Stomach (tissue), 9 donors: ENCODE measurements around the gene SALL2. TPM values are rescaled to one million over a fixed set of nuclear protein-coding genes. Genes with fewer than 3 reads are reported as not detected.

ENCODE experiments used
- DNase-seq, 2 donors: peaks; one replicate each; pipeline versions ENCODE4 v3.0.0 to v3.0.0-alpha.2; 2013 to 2019
- H3K27ac ChIP-seq, 5 donors: fragments of 200-600 bp in 4 of 5; sonication (generic) in 4 of 5; one replicate each; pipeline ENCODE4 v1.5.1; 2013 to 2019; ENCODE audit warnings: mild to moderate bottlenecking in 1 of 5, moderate library complexity in 1 of 5
- H3K27me3 ChIP-seq, 3 donors: fragments of 200-600 bp; sonication (generic); one replicate each; pipeline ENCODE4 v1.5.1; 2017 to 2019; ENCODE audit warnings: mixed run types in 1 of 3
- H3K36me3 ChIP-seq, 4 donors: fragments of 200-600 bp; sonication (generic); 1 replicate in 3 of 4; 2 replicates in 1 of 4; pipeline ENCODE4 v1.5.1; 2016 to 2019
- H3K4me1 ChIP-seq, 4 donors: fragments of 200-600 bp; sonication (generic); one replicate each; pipeline ENCODE4 v1.5.1; 2016 to 2019
- H3K4me3 ChIP-seq, 4 donors: fragments of 200-600 bp; sonication (generic) in 3 of 4; one replicate each; pipeline ENCODE4 v1.5.1; 2016 to 2019; ENCODE audit warnings: mild to moderate bottlenecking in 1 of 4
- H3K9me3 ChIP-seq, 4 donors: fragments of 200-600 bp; sonication (generic); one replicate each; pipeline ENCODE4 v1.5.1; 2016 to 2019
- CTCF ChIP-seq, 7 experiments: fragments of 450-650 bp in 4 of 7; fragments of 200-600 bp in 3 of 7; sonication (generic) in 3 of 7; IDR thresholded peaks; one replicate each; pipeline ENCODE4 v1.5.1; 2016 to 2019; ENCODE audit warnings: antibody characterized with exemption in 7 of 7, control low read depth in 2 of 7, mild to moderate bottlenecking in 1 of 7
- EP300 ChIP-seq: sonication (generic); formaldehyde crosslinking; IDR thresholded peaks from one replicate; pipeline ENCODE4 v1.6.1; 2017; ENCODE audit warnings: antibody characterized with exemption
- POLR2A ChIP-seq, 4 donors: fragments of 450-650 bp; IDR thresholded peaks; one replicate each; pipeline ENCODE4 v1.6.1; 2016; ENCODE audit warnings: antibody characterized with exemption in 4 of 4, control low read depth in 2 of 4, mild to moderate bottlenecking in 1 of 4, moderate library complexity in 1 of 4
- POLR2AphosphoS5 ChIP-seq, 3 donors: sonication (generic); formaldehyde crosslinking; IDR thresholded peaks; one replicate each; pipeline ENCODE4 v1.6.1; 2016; ENCODE audit warnings: antibody characterized with exemption in 3 of 3
- WGBS, 5 donors: extraction: QIAGEN DNeasy Blood & Tissue Kit in 3 of 5; methylation state at CpG; one replicate each; pipeline versions ENCODE4 v1.1.5 to v1.1.7; 2013 to 2018; 5-methylcytosine and 5-hydroxymethylcytosine counted together
- intact Hi-C: fragments of 100-400 bp; cut with DNase I; formaldehyde crosslinking; loops from one replicate; pipeline ENCODE4 v1.15.1; 2023; ENCODE audit warnings: low total_unique reads
- polyA plus RNA-seq, 3 donors: library from polyadenylated mRNA; stranded (reverse); fragments of 200-250 nt; gene quantifications; one replicate each; pipeline ENCODE4 v1.2.3, GENCODE V29; 2013
- total RNA-seq, 5 donors: library from RNA; depleted of rRNA; stranded (reverse); fragments of >200 nt; gene quantifications; one replicate each; pipeline versions ENCODE4 v1.1.0 to v1.2.3, GENCODE V29; 2014 to 2016
- donor health status: healthy with polysubstance abuse.
- donor health status: Bipolar disorder and iron deficiency.
- donor health status: healthy.

SALL2 gene
- total and polyA plus RNA-seq, 8 donors: 2.5 to 15.2 (median 3.2) TPM; not detected in 2

GRCh38 chr14:21543963-21544362, 17.8 kb upstream of the SALL2 start:
- WGBS, 5 donors: 47 to 56% (median 52%) methylated on average over 5 of the region's 5 CpGs
- H3K27me3 ChIP-seq: peaks cover 0 to 13% (median 0%) of the 10 kb centered on the region in 3 donors
- no peaks in the 10 kb centered on the region for H3K36me3 ChIP-seq
- H3K4me1 ChIP-seq: no peaks in the 10 kb centered on the region
- TF ChIP-seq POLR2A (IDR thresholded peaks at IDR 0.05): no peak
- no peak for TF ChIP-seq EP300
- no peak for TF ChIP-seq CTCF (IDR thresholded peaks at IDR 0.05)
- no peak for TF ChIP-seq POLR2AphosphoS5 (IDR thresholded peaks at IDR 0.05)
- DNase-seq: no peak
- no peak overlapping the region for H3K4me3 ChIP-seq
- intact Hi-C loops: no loop called here
- no peaks in the 10 kb centered on the region for H3K9me3 ChIP-seq
- no peak overlapping the region for H3K27ac ChIP-seq

GRCh38 chr14:21543521-21543960, 17.4 kb upstream of the SALL2 start:
- no peak overlapping the region for H3K27ac ChIP-seq
- TF ChIP-seq EP300 (no peak), CTCF (IDR thresholded peaks at IDR 0.05) (no peak), POLR2A (IDR thresholded peaks at IDR 0.05) (no peak), POLR2AphosphoS5 (IDR thresholded peaks at IDR 0.05) (no peak)
- no peaks in the 10 kb centered on the region for H3K9me3 ChIP-seq
- WGBS, 5 donors: 25 to 34% (median 32%) methylated on average over 7 of the region's 7 CpGs
- no peak overlapping the region for H3K4me3 ChIP-seq
- peaks cover 0 to 16% (median 0%) of the 10 kb centered on the region in 3 donors for H3K27me3 ChIP-seq
- no peaks in the 10 kb centered on the region for H3K36me3 ChIP-seq
- peak in 1 of 2 donors; percentile 46 for DNase-seq
- no peaks in the 10 kb centered on the region for H3K4me1 ChIP-seq
- intact Hi-C loops: no loop called here

GRCh38 chr14:21541413-21542074, 15.4 kb upstream of the SALL2 start:
- no peaks in the 10 kb centered on the region for H3K36me3 ChIP-seq
- no peak overlapping the region for H3K27ac ChIP-seq
- no peaks in the 10 kb centered on the region for H3K9me3 ChIP-seq
- TF ChIP-seq EP300: no peak
- no peak for TF ChIP-seq CTCF (IDR thresholded peaks at IDR 0.05)
- TF ChIP-seq POLR2A (IDR thresholded peaks at IDR 0.05): no peak
- TF ChIP-seq POLR2AphosphoS5 (IDR thresholded peaks at IDR 0.05): no peak
- peaks cover 4 to 7% (median 7%) of the 10 kb centered on the region in 4 donors for H3K4me1 ChIP-seq
- intact Hi-C loops: no loop called here
- 87 to 90% (median 88%) methylated on average over 9 of the region's 9 CpGs for WGBS, 5 donors
- no peak overlapping the region for H3K4me3 ChIP-seq
- H3K27me3 ChIP-seq: peaks cover 0 to 35% (median 6%) of the 10 kb centered on the region in 3 donors
- no peak for DNase-seq

GRCh38 chr14:21539189-21539940, 13.2 kb upstream of the SALL2 start:
- Histone ChIP-seq H3K9me3 (no peaks in the 10 kb centered on the region), H3K4me1 (peaks cover 8 to 12% (median 11%) of the 10 kb centered on the region in 4 donors), H3K27ac (no peak overlapping the region), H3K4me3 (no peak overlapping the region), H3K36me3 (no peaks in the 10 kb centered on the region), H3K27me3 (peaks cover 0 to 56% (median 20%) of the 10 kb centered on the region in 3 donors)
- intact Hi-C loops: no loop called here
- WGBS, 5 donors: 15 to 29% (median 18%) methylated on average over 3 of the region's 3 CpGs
- TF ChIP-seq POLR2AphosphoS5 (IDR thresholded peaks at IDR 0.05): no peak
- TF ChIP-seq POLR2A (IDR thresholded peaks at IDR 0.05): no peak
- TF ChIP-seq EP300: no peak
- TF ChIP-seq CTCF (IDR thresholded peaks at IDR 0.05): no peak
- DNase-seq: no peak
